Measurements from ENCODE around the gene DYNLRB1.

Gene DYNLRB1

GRCh38 chr20:34583544-34583943 lies 67.3 kb downstream of the DYNLRB1 start:
- H3K36me3 ChIP-seq (ENCODE audit: control insufficient read depth, insufficient read depth, low read length), result peaks cover 20% of the 10 kb centered on the region
- H3K27ac ChIP-seq (ENCODE audit: insufficient read depth, low read length, poor library complexity, severe bottlenecking), result no peak overlapping the region
- no peaks in the 10 kb centered on the region for H3K27me3 ChIP-seq (replicated peaks; ENCODE audit: control insufficient read depth, insufficient read depth, low read length, poor library complexity, severe bottlenecking)
- H3K9me3 ChIP-seq (ENCODE audit: control insufficient read depth, low read length), result no peaks in the 10 kb centered on the region
- DNase-seq, result no peak
- peaks cover 11% of the 10 kb centered on the region for H3K4me1 ChIP-seq (ENCODE audit: control insufficient read depth, insufficient read depth, low read length, poor library complexity, severe bottlenecking)
- no peak overlapping the region for H3K4me3 ChIP-seq (ENCODE audit: insufficient read depth, low read depth, low read length, poor library complexity, severe bottlenecking)

DNA sequence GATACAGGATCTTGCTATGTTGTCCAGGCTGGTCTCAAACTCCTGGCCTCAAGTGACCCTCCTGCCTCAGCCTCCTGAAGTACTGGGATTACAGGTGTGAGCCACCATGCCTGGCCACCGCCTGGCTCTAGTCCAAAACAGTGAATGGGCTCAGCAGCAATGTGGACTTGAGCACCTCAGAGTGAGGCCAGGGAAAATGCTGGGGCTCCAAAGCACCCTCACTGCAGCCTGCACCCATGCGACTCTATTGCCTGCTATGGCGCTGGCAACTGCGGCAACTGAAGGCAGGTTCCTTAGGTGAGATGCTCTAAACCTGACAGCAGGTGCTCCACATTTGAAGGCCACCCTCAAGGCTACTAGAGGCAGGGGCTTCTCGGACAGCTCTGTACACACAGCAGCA lies 68.8 kb downstream of the DYNLRB1 start:
- H3K4me1 ChIP-seq (ENCODE audit: control insufficient read depth, insufficient read depth, low read length, poor library complexity, severe bottlenecking), result peaks cover 9% of the 10 kb centered on the region
- no peak for DNase-seq
- no peaks in the 10 kb centered on the region for H3K27me3 ChIP-seq (replicated peaks; ENCODE audit: control insufficient read depth, insufficient read depth, low read length, poor library complexity, severe bottlenecking)
- no peak overlapping the region for H3K4me3 ChIP-seq (ENCODE audit: insufficient read depth, low read depth, low read length, poor library complexity, severe bottlenecking)
- H3K36me3 ChIP-seq (ENCODE audit: control insufficient read depth, insufficient read depth, low read length), result peaks cover 20% of the 10 kb centered on the region
- no peaks in the 10 kb centered on the region for H3K9me3 ChIP-seq (ENCODE audit: control insufficient read depth, low read length)
- no peak overlapping the region for H3K27ac ChIP-seq (ENCODE audit: insufficient read depth, low read length, poor library complexity, severe bottlenecking)

DNA sequence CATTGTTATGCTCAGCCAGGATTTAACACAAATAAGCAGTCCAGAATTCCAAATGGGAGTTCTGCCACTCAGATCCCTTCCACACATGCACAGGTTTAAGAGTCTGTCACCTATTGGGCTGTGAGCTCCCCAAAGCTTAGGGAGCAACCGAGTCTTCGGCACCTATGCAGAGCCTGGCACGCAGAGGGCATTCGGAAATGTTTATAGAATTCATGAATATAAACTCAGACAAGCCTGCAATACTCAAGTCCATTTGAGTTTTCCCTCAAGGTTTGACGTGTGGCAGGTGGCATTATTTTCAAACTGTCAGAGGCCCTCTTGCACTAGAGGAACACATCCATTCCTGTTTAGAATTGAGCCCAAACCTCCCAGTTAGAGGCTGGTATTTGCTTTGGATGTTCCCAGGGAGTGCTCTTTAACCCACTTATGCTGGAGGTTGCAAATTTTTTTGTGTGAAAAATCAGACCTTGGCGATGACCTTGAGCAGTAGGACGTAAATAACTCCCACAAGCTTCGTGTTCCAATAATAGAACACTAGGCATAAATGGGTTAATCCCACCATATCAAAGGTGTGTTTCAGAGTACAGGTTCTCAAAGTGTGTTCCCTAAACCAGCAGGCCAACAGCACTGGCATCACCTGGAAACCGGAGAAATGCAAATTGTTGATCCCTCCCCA lies 70.4 kb downstream of the DYNLRB1 start:
- H3K27ac ChIP-seq (ENCODE audit: insufficient read depth, low read length, poor library complexity, severe bottlenecking), result no peak overlapping the region

More for the DNA sequence above, 70.4 kb downstream of the DYNLRB1 start:
- Histone ChIP-seq H3K27me3 (replicated peaks; ENCODE audit: control insufficient read depth, insufficient read depth, low read length, poor library complexity, severe bottlenecking) (no peaks in the 10 kb centered on the region), H3K36me3 (ENCODE audit: control insufficient read depth, insufficient read depth, low read length) (peaks cover 20% of the 10 kb centered on the region), H3K4me1 (ENCODE audit: control insufficient read depth, insufficient read depth, low read length, poor library complexity, severe bottlenecking) (no peaks in the 10 kb centered on the region), H3K9me3 (ENCODE audit: control insufficient read depth, low read length) (no peaks in the 10 kb centered on the region), H3K4me3 (ENCODE audit: insufficient read depth, low read depth, low read length, poor library complexity, severe bottlenecking) (no peak overlapping the region)
- no peak for DNase-seq

Data from effector memory CD4-positive, alpha-beta T cell (primary cell).